Inflammatory macrophage treated with lipopolysaccharide for 1 hour (primary cell): ENCODE measurements around the gene NAB1.
A peak's percentile ranks its signal among the peaks of the same experiment; 100 is the strongest.
"Not testable (repeated sequence)": the region's sequence is repeated elsewhere in the genome, so short reads cannot be mapped to it uniquely, and the experiment has no call there.

Experiments
- DNase-seq, 2 donors: peaks; one replicate each; pipeline ENCODE4 v3.0.0-alpha.2; 2020 to 2022

The NAB1 gene, protein sequence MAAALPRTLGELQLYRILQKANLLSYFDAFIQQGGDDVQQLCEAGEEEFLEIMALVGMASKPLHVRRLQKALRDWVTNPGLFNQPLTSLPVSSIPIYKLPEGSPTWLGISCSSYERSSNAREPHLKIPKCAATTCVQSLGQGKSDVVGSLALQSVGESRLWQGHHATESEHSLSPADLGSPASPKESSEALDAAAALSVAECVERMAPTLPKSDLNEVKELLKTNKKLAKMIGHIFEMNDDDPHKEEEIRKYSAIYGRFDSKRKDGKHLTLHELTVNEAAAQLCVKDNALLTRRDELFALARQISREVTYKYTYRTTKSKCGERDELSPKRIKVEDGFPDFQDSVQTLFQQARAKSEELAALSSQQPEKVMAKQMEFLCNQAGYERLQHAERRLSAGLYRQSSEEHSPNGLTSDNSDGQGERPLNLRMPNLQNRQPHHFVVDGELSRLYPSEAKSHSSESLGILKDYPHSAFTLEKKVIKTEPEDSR

DNA sequence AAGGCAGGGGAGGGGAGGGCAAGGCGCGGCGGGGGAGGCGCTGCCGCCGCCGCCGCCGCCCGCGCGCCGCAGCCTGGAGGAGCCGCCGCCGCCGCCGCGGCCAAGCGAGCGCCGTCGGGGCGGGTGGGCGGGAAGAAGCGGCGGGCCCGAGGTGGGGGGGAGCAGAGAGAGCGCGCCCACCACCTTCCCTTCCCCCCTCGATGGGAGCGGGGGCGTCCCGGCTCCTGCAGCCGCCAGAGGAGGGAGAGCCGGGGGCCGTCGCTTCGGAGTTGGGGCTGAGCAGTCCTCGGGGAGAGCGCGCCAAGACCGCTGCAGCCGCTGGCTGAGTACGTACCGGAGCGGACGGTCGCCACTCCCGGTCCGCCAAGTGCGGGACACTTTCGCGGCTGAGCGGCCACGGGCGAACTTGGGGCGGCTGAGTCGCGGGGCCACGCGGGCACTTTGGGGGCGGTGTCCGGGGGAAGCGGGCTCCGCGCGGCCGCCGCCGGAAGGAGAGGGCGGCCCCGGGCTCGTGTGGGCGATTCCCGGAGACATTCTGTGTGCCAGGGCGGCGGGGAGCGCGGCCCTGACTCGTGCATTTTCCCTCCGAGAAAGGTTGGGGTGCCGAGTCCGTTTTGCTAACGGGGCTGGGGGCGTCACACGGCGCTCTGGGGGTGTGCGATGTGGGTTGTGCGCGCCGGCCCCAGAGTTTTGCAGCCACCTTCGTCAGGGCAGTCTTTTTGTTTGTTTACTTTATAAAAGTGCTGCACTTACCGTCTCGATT, at the start of gene NAB1:
Gene NAB1 (plus strand): TSS at position 49 of the 763 bp plus-strand sequence. CDS start 10,094 bp downstream, outside the sequence.
- peak; percentile 61 to 69 for DNase-seq

DNA sequence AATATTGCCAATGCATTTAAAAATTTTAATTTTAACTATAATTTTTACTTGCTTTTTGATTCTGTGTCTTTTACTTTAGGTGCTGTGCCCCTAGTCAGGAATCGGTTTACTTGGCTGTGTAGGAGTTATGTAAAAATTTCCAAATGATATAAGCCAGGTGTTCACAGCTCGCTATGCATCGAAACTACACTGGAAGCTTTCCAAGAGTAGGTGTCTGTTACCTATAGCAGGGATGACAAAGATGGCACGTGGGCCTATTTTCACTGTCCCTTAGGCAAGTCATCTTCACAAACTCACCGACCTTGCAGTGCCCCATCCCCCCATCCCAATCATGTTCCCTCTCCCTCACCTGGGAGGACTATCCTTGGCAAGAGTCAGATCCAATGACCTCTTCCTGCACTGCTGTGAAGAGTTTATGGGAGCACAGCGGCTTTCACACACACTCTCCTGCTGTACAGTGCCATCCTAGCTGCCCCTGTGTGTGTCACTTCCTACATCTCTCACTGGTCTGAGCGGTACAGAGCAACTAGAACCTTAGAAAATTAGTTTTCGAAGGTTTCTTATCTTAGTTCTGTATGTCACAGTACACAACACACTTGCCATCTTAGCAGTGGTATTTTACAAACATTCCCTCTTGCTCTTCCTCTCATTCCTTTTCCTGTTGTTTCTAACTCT, 49.2 kb upstream of the NAB1 start:
- DNase-seq, result no peak

DNA sequence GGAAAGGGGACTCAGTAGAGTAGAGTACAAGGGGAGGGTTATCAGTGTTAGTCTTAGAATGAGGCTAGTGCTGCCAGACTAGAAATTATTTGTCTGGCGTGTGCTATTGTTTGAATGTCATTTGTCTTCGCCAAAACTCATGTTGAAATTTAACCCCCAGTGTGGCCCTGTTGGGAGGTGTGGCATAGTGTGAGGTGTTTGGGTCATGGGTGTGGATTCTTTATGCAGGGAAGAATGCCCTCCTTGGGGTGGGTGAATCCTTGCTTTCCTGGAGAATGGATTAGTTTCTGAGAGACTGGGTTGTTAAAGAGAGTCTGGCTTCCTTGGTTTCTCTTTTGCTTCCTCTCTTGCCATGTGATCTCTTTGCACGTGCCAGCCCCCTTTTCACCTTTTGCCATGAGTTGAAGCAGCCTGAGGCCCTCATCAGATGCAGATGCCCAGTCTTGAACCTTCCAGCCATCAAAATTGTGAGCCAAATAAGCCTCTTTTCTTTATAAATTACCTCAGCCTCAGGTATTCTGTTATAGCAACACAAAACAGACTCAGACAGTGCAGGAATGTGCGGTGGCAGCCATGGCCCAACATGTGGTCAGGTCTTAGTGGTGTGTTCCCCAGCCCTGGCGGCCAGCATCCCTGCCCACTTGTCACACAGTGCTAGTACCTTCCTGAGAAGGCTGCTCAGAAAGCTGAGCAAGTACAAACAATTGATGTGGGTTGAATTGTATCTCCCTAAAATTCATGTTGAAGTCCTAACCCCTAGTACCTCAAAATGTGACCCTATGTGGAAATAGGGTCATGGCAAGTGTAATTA, 48.4 kb upstream of the NAB1 start:
- DNase-seq, result no peak

DNA sequence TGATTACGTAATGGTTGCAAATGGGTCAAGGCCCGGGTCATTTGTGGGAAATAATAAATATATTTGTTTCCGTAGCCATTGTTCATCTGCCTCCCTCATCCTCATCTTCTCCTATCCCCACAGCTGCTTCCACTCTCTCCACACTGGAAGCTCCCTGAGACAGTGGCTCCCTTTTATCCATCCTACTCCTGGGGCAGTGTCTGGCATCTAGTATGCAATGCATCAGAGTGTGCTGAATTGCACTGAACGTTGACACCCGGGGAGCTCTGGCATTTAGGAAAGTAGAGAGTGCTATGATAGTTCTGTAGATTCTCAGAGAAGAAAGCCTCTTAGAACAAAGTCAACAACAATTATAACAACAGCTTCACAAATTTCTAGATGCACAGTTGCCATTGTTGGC, 45.5 kb upstream of the NAB1 start:
- DNase-seq, result no peak

DNA sequence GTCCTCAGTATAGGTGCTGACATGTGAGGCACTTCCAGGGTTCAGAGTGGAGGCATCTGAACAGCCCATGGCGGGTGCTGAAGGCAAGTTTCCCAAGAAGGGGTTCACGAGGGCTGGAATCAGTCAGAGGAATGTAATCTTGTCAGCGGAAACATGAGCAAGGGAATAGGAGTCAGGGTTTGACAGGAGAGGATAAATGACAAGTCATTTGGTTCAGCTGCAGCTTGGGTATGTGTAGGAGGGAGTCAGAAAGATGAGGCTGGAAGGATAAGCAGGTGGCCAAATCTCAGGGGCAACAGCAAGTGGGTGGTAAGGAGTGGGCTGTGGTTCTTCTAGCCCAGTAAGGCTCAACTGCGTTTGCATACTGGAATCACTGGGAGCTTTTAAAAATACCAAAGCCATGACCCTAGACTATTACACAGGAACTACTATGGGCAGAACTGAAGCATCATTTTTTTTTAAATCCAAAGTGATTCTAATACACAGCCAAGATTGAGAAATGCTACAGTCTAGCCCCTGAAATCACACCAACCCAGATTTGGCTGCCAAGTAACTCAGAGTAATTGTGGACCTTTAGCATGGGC, 41.8 kb upstream of the NAB1 start:
- DNase-seq, result no peak

DNA sequence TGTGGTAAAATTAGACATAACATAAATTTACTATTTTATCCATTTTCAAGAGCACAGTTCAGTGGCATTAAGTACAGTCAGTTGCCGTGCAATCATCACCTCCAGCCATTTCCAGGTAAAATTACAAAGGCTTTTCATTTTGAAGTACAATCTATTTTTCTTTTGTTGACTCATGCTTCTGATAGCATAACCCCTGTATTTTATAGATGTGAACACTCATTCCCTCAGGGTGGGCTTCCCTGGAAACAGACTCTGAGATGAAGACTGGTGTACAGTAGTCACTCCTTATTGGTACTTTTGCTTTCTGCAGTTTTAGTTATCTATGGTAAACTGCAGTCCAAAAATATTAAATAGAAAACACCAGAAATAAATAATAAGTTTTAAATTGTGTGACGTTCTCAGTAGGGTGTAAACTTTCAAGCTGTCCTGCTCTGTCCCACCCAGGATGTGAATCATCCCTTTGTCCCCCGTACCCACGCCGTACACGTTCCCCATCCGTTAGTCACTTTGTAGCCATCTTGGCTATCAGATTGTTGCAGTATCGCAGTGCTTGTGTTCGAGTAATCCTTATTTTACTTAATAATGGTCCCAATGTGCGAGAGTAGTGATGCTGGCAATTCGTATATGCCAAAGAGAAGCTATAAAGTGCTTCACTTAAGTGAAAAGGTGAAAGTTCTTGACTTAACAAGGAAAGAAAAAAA, 41.1 kb upstream of the NAB1 start:
- DNase-seq, result no peak

DNA sequence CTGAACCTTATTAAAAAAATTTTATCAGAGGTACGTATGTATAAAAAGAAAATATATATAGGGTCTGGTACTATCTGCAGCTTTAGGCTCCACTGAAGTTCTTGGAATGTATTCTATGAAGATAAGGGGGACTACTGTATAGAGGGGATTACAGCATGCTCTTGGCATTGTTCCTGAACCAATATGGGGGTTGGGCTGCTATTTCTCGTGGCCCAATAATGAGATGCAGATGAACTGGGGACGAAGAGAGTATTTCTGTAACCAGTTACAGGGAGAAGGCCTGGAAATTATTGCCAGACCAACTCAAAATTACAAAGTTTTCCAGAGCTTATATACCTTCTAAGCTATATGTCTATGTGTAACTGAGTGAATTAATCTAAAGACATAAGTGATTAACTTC, 40.0 kb upstream of the NAB1 start:
- DNase-seq, result not testable (repeated sequence)

DNA sequence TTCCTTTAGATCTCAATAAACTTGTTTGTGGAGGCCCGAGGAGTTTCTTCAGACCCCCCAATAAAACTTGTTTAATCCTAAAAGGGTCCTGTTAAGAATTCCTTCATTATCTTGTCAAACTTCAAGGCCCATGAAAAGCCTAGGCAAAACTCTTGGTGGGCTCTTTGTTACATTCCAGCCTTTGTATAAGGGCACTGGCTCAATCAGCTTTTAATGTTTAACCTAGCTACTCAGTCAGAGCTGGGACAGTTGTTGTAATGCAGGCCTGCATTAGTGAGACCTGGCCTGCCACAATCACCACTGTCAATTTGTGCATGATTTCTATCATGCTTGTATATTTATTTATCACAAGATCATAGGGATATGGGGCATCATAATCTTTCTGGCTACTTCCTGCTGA, 39.5 kb upstream of the NAB1 start:
- not testable (repeated sequence) for DNase-seq

DNA sequence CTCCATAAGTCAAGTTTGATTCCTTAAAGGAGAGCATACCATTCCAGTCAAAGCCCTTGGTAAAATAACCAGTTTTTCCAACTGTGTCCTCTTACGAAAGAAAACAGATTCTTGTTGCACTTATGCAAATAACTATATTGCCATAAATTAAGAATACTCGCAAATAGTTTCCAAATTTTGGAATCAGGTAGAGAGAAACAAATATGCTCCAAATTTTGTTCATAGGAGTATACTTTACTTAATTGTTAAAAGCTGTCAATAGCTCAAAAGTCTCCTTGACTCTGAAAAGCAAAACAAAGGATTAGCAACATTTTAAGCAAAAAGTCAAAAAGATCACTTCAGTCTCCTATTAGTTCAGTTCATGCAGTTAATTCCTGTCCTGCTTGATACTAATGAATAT, 38.4 kb upstream of the NAB1 start:
- DNase-seq, result not testable (repeated sequence)

DNA sequence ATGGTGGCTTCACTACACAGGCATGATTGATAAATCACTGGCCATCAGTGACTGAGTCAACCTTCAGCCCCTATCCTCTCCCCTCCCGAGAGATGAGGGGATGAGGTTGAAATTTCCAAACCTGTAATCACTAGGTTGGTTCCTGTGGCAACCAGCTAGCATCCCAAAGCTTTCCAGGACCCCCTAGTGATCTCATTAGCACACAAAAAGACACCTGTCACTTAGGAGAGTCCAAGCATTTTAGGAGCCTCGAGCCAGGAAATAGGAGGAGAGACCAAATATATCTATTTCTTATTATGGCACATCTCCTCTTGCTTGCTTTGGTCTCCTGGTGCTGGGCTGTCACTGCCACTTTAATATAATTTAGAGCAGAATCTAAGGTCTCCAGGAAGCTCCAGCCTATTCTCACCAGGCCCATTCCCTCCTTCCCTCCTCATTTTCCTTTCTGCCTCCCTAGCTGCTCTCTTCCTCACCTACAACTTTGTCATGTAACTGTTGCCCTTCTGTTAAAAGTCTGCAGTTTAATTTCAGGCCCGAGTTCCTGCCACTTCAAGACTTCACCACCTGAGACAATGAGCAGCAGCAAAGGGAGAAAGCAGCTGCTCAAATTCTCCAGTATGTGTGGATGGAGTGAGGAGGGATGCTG, 33.2 kb upstream of the NAB1 start:
- DNase-seq, result no peak

DNA sequence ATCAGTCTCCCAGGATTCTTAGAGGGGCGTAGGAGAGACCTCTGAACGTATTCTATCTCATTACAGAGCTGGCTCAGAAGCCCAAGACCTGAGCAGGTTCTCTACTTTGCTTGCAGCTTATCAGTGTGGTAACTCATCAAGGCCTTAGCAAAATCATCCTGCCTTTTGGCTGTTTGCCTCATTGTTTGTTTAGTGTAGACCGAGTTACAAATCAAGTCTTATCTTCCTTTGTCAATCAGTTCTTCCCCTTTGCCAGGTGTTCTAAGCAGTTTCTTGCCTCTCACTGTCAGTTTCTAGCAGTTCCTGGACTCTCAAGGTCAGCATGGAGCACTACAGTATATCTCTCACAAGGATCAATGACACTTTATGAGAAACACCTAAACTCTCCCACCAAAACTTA, 30.9 kb upstream of the NAB1 start:
- no peak for DNase-seq

DNA sequence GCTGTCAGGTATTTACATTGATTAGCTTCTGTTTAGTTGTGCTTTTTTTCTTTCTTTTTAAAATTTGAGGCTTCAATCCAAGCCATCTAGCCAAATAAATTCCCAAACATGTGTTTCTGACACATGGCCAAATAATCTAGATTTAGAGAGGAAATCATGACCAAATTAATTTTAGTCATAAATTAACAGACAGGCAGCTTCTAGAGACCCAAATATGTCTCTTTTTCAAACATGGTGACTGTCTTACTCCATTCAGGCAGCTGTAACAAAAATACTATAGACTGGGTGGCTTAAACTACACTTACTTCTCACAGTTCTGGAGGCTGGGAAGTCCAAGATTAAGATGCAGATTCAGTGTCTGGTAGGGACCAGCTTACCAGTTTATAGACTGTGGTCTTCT, 23.2 kb upstream of the NAB1 start:
- no peak for DNase-seq

DNA sequence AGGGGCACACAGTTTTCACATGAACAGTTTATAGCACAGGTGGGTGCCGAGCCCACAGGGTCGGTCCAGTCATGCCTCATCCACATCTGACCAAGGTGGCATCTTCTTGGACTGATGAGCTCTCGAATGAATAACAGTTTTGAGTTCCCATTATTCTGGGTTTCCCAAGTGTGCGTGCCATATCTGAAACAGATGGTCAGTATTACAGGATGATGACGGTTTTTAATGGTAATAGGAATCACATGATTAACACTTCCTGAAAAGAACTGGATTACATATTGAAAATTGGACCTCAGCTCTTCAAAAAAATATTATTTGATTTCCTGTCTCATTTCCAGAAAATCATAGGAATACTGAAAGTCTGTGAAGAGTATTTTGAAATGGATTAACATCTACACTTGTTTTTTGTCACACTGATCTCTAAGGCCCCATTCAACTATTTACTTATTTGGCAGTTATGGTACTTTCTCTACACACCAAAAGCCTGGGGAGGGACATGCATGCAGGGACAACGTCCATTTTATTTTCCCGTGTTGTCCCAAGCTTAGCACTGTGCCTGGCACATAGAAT, 22.2 kb upstream of the NAB1 start:
- DNase-seq, result peak in 1 of 2 donors; percentile 54

DNA sequence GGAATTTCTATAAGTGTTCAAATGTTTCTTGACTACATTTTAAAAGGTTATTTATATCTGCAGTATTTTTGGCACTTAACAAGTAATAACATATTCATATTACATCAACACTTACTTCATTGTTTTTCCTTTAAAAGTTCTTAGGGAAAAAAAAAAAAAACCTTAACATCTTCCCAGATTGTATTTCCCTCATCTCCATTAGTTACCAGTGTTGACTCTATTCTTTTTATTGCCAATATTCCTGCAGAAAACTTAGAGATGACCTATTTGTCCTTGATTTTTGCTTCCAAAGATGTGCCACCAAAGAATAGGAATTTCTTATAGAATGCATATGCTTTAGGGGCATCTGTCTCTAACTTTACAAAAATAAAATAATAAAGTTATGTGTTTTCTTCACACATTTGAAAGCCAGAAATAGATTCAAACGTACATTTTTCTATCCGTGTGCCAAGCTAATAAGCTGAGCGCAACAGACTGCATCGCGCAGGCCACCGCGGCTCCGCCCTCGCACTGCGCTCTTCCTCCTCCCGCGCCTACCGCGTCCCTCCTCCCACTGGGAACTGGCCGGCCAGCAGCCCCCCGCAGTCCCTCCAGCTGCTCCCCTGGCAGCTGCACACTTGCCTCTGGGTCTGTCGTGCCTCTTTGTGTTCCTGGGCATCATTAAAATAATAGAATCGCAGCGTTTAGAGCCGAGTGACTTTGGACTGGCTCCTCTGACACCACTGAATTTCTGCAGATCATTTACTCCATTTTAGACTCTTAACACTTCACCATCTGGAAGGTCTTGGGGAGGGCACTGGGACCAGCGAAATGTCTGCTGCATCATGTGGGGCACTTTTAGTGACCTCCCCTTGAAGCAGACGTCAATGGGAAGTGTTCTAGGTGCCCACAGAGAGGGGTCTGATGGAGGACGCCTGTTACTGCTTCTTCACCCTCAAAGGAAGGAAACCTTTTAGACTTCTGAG, 21.2 kb upstream of the NAB1 start:
- no peak for DNase-seq

DNA sequence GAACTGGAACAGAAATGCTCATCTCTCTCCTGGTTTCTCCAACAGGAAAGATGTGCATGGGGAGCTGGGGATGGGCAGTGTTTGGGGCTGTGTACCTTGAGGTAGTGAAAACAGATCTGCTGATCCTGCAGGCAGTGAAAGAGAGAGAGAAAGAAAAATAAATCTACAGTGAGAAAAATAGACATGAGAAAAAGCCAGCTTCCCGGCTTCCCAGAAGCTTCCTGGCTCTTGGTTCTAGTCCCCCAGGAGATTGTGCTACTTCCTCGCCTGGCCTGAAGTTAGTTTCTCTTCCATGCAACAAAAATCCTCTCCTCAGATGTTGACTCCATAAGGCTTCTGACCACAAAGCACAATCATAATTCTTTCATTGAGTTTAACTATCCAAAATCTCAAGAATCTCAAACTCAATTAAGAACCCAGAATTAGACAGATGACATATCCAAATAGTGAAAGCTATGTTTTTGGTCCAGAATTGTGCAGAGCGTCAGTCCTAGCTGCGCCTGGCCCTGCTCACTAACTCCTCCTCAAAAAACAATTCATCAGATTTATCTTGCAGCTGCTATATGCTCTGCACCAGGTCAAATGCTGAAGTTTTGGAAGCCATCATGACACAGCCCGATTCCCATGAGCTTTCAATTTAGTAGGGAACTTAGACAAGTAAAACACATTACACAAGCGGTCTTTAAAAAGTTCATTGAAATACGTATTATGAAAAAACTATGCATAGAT, 20.1 kb upstream of the NAB1 start:
- DNase-seq, result no peak

DNA sequence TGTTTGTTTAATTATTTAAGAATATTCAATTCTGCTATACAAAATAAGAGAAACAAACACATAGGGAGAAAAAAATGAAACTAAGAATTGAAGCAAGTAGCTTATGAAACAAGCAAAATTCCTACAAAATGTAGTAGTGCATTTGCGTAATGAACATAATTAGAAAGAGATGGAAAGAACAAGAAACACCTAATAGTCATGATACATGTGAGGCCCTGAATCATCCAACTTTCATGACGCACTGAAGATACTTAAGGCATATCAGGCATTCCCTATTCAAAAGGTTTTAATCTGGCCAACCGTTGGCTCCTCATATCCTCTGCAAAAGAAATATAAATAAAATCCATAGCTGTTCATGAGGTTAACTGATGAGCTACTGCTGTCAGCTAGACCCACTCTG, 14.5 kb upstream of the NAB1 start:
- peak in 1 of 2 donors; percentile 56 for DNase-seq

DNA sequence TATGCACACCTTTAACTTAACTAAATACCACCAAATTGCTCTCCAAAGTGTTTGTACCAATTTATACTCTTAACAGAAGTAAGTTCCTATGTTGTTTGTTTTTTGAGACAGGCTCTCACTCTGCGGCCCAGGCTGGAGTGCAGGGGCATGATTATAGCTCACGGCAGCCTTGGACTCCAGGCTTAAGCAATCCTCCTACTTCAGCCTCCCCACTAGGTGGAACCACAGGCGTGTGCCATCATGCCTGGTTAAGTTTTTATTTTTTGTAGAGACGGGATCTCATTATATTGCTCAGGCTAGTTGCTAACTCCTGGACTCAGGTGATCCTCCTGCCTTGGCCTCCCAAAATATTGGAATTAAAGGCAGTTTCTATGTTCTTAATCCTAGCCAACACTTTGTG, 13.1 kb upstream of the NAB1 start:
- peak in 1 of 2 donors; percentile 18 for DNase-seq

DNA sequence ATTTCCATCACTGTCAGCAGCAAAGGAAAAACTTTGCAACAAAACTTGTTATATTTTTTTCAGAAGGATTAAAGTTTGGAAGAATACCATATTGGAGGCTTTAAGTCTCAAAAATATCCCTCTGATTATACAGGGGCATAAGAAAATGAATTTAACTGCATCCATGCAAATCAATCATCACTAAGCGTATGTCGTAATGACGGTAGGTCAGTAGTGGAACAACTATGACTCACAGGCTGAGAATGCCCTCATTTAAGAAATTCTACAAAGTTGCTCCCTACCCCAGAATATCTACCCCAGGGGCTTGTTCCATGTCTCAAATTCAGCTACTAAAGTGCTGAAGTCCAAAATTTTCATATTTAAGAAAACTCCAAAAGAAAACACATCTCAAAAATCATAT, 12.5 kb upstream of the NAB1 start:
- peak; percentile 74 to 82 for DNase-seq

DNA sequence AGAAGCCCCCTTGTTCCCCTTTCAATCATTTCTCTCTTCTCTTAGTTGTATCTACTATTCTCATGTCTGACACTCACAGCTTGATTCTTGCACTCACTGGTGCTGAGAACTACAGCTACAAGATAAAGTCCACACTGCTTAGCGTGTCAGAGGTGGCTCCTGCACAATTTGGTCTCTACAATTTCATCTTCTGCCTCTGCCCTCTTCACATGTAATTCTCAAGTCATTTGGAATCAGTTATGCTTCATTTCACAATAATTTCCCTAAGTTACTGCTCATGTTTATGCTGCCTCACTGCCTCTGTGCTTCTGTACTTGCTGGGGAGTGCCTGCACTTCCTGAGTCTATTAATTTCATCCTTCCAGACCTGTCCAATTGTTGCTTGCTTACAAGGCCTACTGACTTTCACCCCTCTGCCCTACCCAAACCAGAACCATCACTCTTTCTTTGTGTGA, 11.6 kb upstream of the NAB1 start:
- DNase-seq, result peak; percentile 36 to 39
